BE2C (cell line): ENCODE data around the gene BTN2A1.
"Not testable (repeated sequence)": the region's sequence is repeated elsewhere in the genome, so short reads cannot be mapped to it uniquely, and the experiment has no call there.

ENCODE experiments used
- DNase-seq: peaks from one replicate; pipeline ENCODE4 v3.0.0-alpha.2; 2020
- H3K27me3 ChIP-seq: fragments of 250-450 bp; sonication (Bioruptor Pico); 2 replicates; pipeline ENCODE4 v1.5.1; 2020; ENCODE audit warnings: mild to moderate bottlenecking
- H3K36me3 ChIP-seq: fragments of 250-450 bp; sonication (Bioruptor Pico); 2 replicates; pipeline ENCODE4 v1.5.1; 2020; ENCODE audit warnings: mild to moderate bottlenecking
- H3K4me1 ChIP-seq: fragments of 250-450 bp; sonication (Bioruptor Pico); 2 replicates; pipeline ENCODE4 v1.5.1; 2020
- H3K4me3 ChIP-seq: 2 replicates; pipeline ENCODE4 v1.5.1; 2011; ENCODE audit warnings: low read depth, low read length
- H3K9me3 ChIP-seq: fragments of 250-450 bp; sonication (Bioruptor Pico); 2 replicates; pipeline ENCODE4 v1.5.1; 2020
- CTCF ChIP-seq: IDR thresholded peaks from 2 replicates; pipeline ENCODE4 v1.5.1; 2012; ENCODE audit warnings: mild to moderate bottlenecking, low read depth, low read length

Gene BTN2A1

GRCh38 chr6:26497610-26498009 is 39.9 kb downstream of the BTN2A1 start:
- no peaks in the 10 kb centered on the region for H3K36me3 ChIP-seq
- no peak overlapping the region for H3K4me3 ChIP-seq
- DNase-seq = no peak
- no peak for TF ChIP-seq CTCF
- H3K27me3 ChIP-seq = peaks cover 19% of the 10 kb centered on the region
- H3K9me3 ChIP-seq = no peaks in the 10 kb centered on the region
- H3K4me1 ChIP-seq = peaks cover 4% of the 10 kb centered on the region; the same call in 1 of the 2 replicates

GRCh38 chr6:26500102-26500501 is 42.3 kb downstream of the BTN2A1 start, which contains the start of gene BTN1A1:
Gene BTN1A1 (plus strand): TSS chr6:26500303. CDS start chr6:26501287, 984 bp downstream.
- H3K4me3 ChIP-seq = no peak within 1 kb of the TSS
- no peaks in the 10 kb centered on the region for H3K36me3 ChIP-seq
- TF ChIP-seq CTCF = no peak
- H3K4me1 ChIP-seq = peaks cover 4% of the 10 kb centered on the region; the same call in 1 of the 2 replicates
- H3K27me3 ChIP-seq = peaks cover 23% of the 10 kb centered on the region
- DNase-seq = no peak
- H3K9me3 ChIP-seq = no peaks in the 10 kb centered on the region

GRCh38 chr6:26501482-26501986 is 43.8 kb downstream of the BTN2A1 start:
- Histone ChIP-seq H3K4me1 (peaks cover 4% of the 10 kb centered on the region; the same call in 1 of the 2 replicates), H3K27me3 (peaks cover 23% of the 10 kb centered on the region), H3K9me3 (no peaks in the 10 kb centered on the region), H3K36me3 (no peaks in the 10 kb centered on the region), H3K4me3 (peak overlapping the region; percentile 43)
- TF ChIP-seq CTCF = no peak
- peak; percentile 43 for DNase-seq

- no peaks in the 10 kb centered on the region for H3K9me3 ChIP-seq
- H3K4me3 ChIP-seq = peak overlapping the region; percentile 43
- peaks cover 4% of the 10 kb centered on the region; the same call in 1 of the 2 replicates for H3K4me1 ChIP-seq
- no peaks in the 10 kb centered on the region for H3K36me3 ChIP-seq
- DNase-seq = no peak
- TF ChIP-seq CTCF = no peak
- H3K27me3 ChIP-seq = peaks cover 23% of the 10 kb centered on the region
Measured at GRCh38 chr6:26502165-26502564, 44.4 kb downstream of the BTN2A1 start.

- DNase-seq = no peak
- H3K27me3 ChIP-seq = peaks cover 23% of the 10 kb centered on the region
- peaks cover 4% of the 10 kb centered on the region; the same call in 1 of the 2 replicates for H3K4me1 ChIP-seq
- H3K9me3 ChIP-seq = no peaks in the 10 kb centered on the region
- no peak overlapping the region for H3K4me3 ChIP-seq
- no peaks in the 10 kb centered on the region for H3K36me3 ChIP-seq
- TF ChIP-seq CTCF = no peak
Measured at GRCh38 chr6:26502626-26503025, 44.9 kb downstream of the BTN2A1 start.

GRCh38 chr6:26507658-26508057 is 49.9 kb downstream of the BTN2A1 start:
- no peaks in the 10 kb centered on the region for H3K4me1 ChIP-seq
- no peaks in the 10 kb centered on the region for H3K36me3 ChIP-seq
- H3K27me3 ChIP-seq = peaks cover 4% of the 10 kb centered on the region; the same call in 1 of the 2 replicates
- H3K9me3 ChIP-seq = no peaks in the 10 kb centered on the region
- no peak for DNase-seq
- TF ChIP-seq CTCF = no peak
- H3K4me3 ChIP-seq = no peak overlapping the region

GRCh38 chr6:26511033-26511432 is 53.3 kb downstream of the BTN2A1 start:
- H3K27me3 ChIP-seq, H3K9me3 ChIP-seq, H3K36me3 ChIP-seq, DNase-seq, H3K4me3 ChIP-seq, H3K4me1 ChIP-seq: not testable (repeated sequence)
